Fibroblast of mammary gland (primary cell): ENCODE measurements around the gene E2F2.

Experiments
- DNase-seq: peaks from one replicate; pipeline ENCODE4 v3.0.0-alpha.2; 2010; ENCODE audit warnings: low read depth
- H3K4me3 ChIP-seq: 2 replicates; pipeline ENCODE4 v1.5.1; 2011; ENCODE audit warnings: low read depth, mild to moderate bottlenecking, low read length, moderate library complexity; ENCODE audit not compliant: control insufficient read depth
- CTCF ChIP-seq: conservative IDR thresholded peaks from 2 replicates; pipeline ENCODE4 v1.5.1; 2011; ENCODE audit warnings: low read depth, low read length, inconsistent platforms; ENCODE audit not compliant: control insufficient read depth, insufficient read depth

The E2F2 gene

GRCh38 chr1:23558872-23559135, 27.8 kb upstream of the E2F2 start:
- no peak for DNase-seq
- no peak for TF ChIP-seq CTCF

GRCh38 chr1:23558140-23558871, 27.3 kb upstream of the E2F2 start:
- no peak for DNase-seq
- peak overlapping the region; percentile 93 for H3K4me3 ChIP-seq
- no peak for TF ChIP-seq CTCF

More at GRCh38 chr1:23558872-23559135, 27.8 kb upstream of the E2F2 start:
- H3K4me3 ChIP-seq = peak overlapping the region; percentile 93

- DNase-seq = no peak
- H3K4me3 ChIP-seq = peak overlapping the region; percentile 93
- TF ChIP-seq CTCF = no peak
Measured at GRCh38 chr1:23557471-23558124, 26.6 kb upstream of the E2F2 start.

- TF ChIP-seq CTCF = no peak
- no peak overlapping the region for H3K4me3 ChIP-seq
- peak; percentile 72 for DNase-seq
Measured at GRCh38 chr1:23556635-23557470, 25.8 kb upstream of the E2F2 start.

- peak; percentile 75 for DNase-seq
- TF ChIP-seq CTCF = no peak
- H3K4me3 ChIP-seq = no peak overlapping the region
Measured at GRCh38 chr1:23555986-23556634, 25.1 kb upstream of the E2F2 start.

GRCh38 chr1:23555270-23555985, 24.4 kb upstream of the E2F2 start:
- DNase-seq = peak; percentile 59
- peak overlapping the region; percentile 50 for H3K4me3 ChIP-seq
- no peak for TF ChIP-seq CTCF
